IMR-90 (cell line): ENCODE measurements around the gene NGB. TPM values are rescaled to one million over a fixed set of nuclear protein-coding genes. Genes with fewer than 3 reads are reported as not detected.

ENCODE experiments used
- ATAC-seq: fragments of 200-7000 bp; cut with Tn5 transposase; 2 replicates; pipeline ENCODE4 v1.9.1; 2020; ENCODE audit warnings: low read depth, mild to moderate bottlenecking, moderate library complexity
- BruUV-seq: library from RNA; stranded (reverse); fragments of 400-500 nt; replicated peaks from 2 replicates; lab custom pipeline; 2021; lab: Mats Ljungman, UMichigan
- CTCF ChIA-PET: fragments of 300-600 bp; formaldehyde crosslinking; extraction: SDS; loops from one replicate; lab custom pipeline; 2021; ENCODE audit warnings: antibody characterized with exemption; lab: Yijun Ruan, JAX
- POLR2A ChIA-PET: fragments of 300-600 bp; sonication (Branson Sonifier 250); formaldehyde crosslinking; loops from one replicate; lab custom pipeline; 2022; ENCODE audit warnings: antibody characterized with exemption; ENCODE audit not compliant: unreplicated experiment; lab: Charles Lee
- DNase-seq: peaks from one replicate; pipeline ENCODE4 v3.0.0; 2013
- H2AFZ ChIP-seq: replicated peaks from 2 replicates; pipeline ENCODE3; 2013; ENCODE audit warnings: low read length, mild to moderate bottlenecking; ENCODE audit not compliant: poor library complexity
- H2AK5ac ChIP-seq: 2 replicates; pipeline ENCODE4 v1.6.1; 2013; ENCODE audit warnings: low read depth, low read length, inconsistent platforms
- H2AK9ac ChIP-seq: replicated peaks from 2 replicates; pipeline ENCODE3; 2013; ENCODE audit warnings: mild to moderate bottlenecking, low read depth, low read length, moderate library complexity; ENCODE audit not compliant: poor library complexity
- H2BK120ac ChIP-seq: 2 replicates; pipeline ENCODE4 v1.6.1; 2013; ENCODE audit warnings: low read depth, low read length, inconsistent platforms
- H2BK15ac ChIP-seq: 3 replicates; pipeline ENCODE4 v1.6.1; 2013; ENCODE audit warnings: low read depth, low read length, inconsistent platforms
- H2BK20ac ChIP-seq: 2 replicates; pipeline ENCODE4 v1.6.1; 2013; ENCODE audit warnings: low read depth, mild to moderate bottlenecking, inconsistent platforms, low read length, moderate library complexity
- H2BK5ac ChIP-seq: 2 replicates; pipeline ENCODE4 v1.6.1; 2013; ENCODE audit warnings: mild to moderate bottlenecking, low read depth, low read length, inconsistent platforms; ENCODE audit not compliant: poor library complexity, severe bottlenecking
- H3K14ac ChIP-seq: replicated peaks from 2 replicates; pipeline ENCODE4 v1.6.1; 2013; ENCODE audit warnings: low read depth, low read length, inconsistent platforms
- H3K18ac ChIP-seq: 2 replicates; pipeline ENCODE4 v1.6.1; 2013; ENCODE audit warnings: low read depth, low read length, control low read depth
- H3K23ac ChIP-seq: 2 replicates; pipeline ENCODE4 v1.6.1; 2013; ENCODE audit warnings: low read depth, low read length, inconsistent platforms
- H3K27ac ChIP-seq: 2 replicates; pipeline ENCODE4 v1.5.1; 2013; ENCODE audit warnings: mild to moderate bottlenecking, control low read depth, low read length; ENCODE audit not compliant: insufficient read depth
- H3K27me3 ChIP-seq: 2 replicates; pipeline ENCODE4 v1.6.1; 2013; ENCODE audit warnings: low read length; ENCODE audit not compliant: control insufficient read depth, insufficient read depth
- H3K36me3 ChIP-seq: 2 replicates; pipeline ENCODE4 v1.6.1; 2013; ENCODE audit warnings: low read length, mixed read lengths; ENCODE audit not compliant: control insufficient read depth, insufficient read depth
- H3K4ac ChIP-seq: 2 replicates; pipeline ENCODE4 v1.6.1; 2013; ENCODE audit warnings: low read depth, low read length, inconsistent platforms
- H3K4me1 ChIP-seq: 2 replicates; pipeline ENCODE4 v1.6.1; 2013; ENCODE audit warnings: low read length, mixed read lengths; ENCODE audit not compliant: control insufficient read depth, insufficient read depth
- H3K4me2 ChIP-seq: 2 replicates; pipeline ENCODE4 v1.6.1; 2013; ENCODE audit warnings: low read depth, mild to moderate bottlenecking, control low read depth, low read length, moderate library complexity
- H3K4me3 ChIP-seq: 2 replicates; pipeline ENCODE4 v1.5.1; 2013; ENCODE audit warnings: low read depth, mild to moderate bottlenecking, control low read depth, low read length, moderate library complexity; ENCODE audit not compliant: insufficient read depth
- H3K56ac ChIP-seq: 2 replicates; pipeline ENCODE4 v1.6.1; 2013; ENCODE audit warnings: low read length, inconsistent platforms; ENCODE audit not compliant: insufficient read depth; ENCODE audit errors: extremely low read depth
- H3K79me1 ChIP-seq, 2 experiments: 2 replicates each; pipeline ENCODE4 v1.6.1; 2013; ENCODE audit warnings: low read length in 2 of 2, inconsistent platforms in 1 of 2, low read depth in 1 of 2
- H3K9ac ChIP-seq: 2 replicates; pipeline ENCODE4 v1.6.1; 2013; ENCODE audit warnings: low read depth, low read length, control low read depth
- H3K9me1 ChIP-seq: 2 replicates; pipeline ENCODE4 v1.6.1; 2013; ENCODE audit warnings: low read length, inconsistent platforms; ENCODE audit not compliant: insufficient read depth
- H3K9me3 ChIP-seq: 2 replicates; pipeline ENCODE4 v1.6.1; 2013; ENCODE audit warnings: low read length; ENCODE audit not compliant: control insufficient read depth, insufficient read depth
- H4K20me1 ChIP-seq: 2 replicates; pipeline ENCODE4 v1.6.1; 2013; ENCODE audit warnings: low read length, inconsistent platforms; ENCODE audit not compliant: insufficient read depth
- H4K5ac ChIP-seq: 2 replicates; pipeline ENCODE4 v1.6.1; 2013; ENCODE audit warnings: mild to moderate bottlenecking, low read depth, low read length, control low read depth
- H4K8ac ChIP-seq, 2 experiments: 2 replicates each; pipeline ENCODE4 v1.6.1; 2013; ENCODE audit warnings: low read depth in 2 of 2, low read length in 2 of 2, control low read depth in 1 of 2, inconsistent platforms in 1 of 2
- H4K91ac ChIP-seq: 2 replicates; pipeline ENCODE4 v1.6.1; 2013; ENCODE audit warnings: low read depth, low read length, inconsistent platforms; ENCODE audit not compliant: insufficient read depth
- CEBPB ChIP-seq: IDR thresholded peaks from 2 replicates; pipeline ENCODE4 v1.6.1; 2012; ENCODE audit warnings: low read depth, low read length, improper control_type of control experiment
- WGBS, 2 experiments: methylation state at CpG; one replicate each; pipeline versions ENCODE4 v1.1.5 to v1.1.7; 2013; ENCODE audit warnings: missing lambda C conversion rate in 2 of 2; ENCODE audit not compliant: insufficient read length in 1 of 2; ENCODE audit errors: extremely low coverage in 2 of 2; 5-methylcytosine and 5-hydroxymethylcytosine counted together
- dilution Hi-C: fragments of 300-500 bp; cut with HindIII; formaldehyde crosslinking; loops from one replicate; pipeline ENCODE4 v1.14.3; 2018; ENCODE audit warnings: low sequenced_read_pairs; ENCODE audit not compliant: unreplicated experiment
- in situ Hi-C: fragments of 300-500 bp; cut with MboI; formaldehyde crosslinking; loops from 3 replicates; pipeline ENCODE4 v1.14.3; 2019; ENCODE audit warnings: low sequenced_read_pairs, inconsistent platforms, mixed read lengths
- intact Hi-C: fragments of 100-400 bp; cut with micrococcal nuclease; formaldehyde crosslinking; loops from 2 replicates; pipeline ENCODE4 v1.10.0; 2022
- polyA plus RNA-seq, 3 experiments: library from polyadenylated mRNA; depleted of rRNA; stranded (reverse); fragments of >200 nt; gene quantifications; 2 replicates each; pipeline ENCODE4 v1.2.3, GENCODE V29; 2012; ENCODE audit warnings: low replicate concordance in 1 of 3
- total RNA-seq: library from RNA; depleted of rRNA; stranded (reverse); fragments of >200 nt; gene quantifications from 2 replicates; pipeline ENCODE4 v1.2.3, GENCODE V29; 2012

Gene NGB
- total and polyA plus RNA-seq, 2 of the 4 experiments (the other 2 are of a cell fraction) = not detected

DNA sequence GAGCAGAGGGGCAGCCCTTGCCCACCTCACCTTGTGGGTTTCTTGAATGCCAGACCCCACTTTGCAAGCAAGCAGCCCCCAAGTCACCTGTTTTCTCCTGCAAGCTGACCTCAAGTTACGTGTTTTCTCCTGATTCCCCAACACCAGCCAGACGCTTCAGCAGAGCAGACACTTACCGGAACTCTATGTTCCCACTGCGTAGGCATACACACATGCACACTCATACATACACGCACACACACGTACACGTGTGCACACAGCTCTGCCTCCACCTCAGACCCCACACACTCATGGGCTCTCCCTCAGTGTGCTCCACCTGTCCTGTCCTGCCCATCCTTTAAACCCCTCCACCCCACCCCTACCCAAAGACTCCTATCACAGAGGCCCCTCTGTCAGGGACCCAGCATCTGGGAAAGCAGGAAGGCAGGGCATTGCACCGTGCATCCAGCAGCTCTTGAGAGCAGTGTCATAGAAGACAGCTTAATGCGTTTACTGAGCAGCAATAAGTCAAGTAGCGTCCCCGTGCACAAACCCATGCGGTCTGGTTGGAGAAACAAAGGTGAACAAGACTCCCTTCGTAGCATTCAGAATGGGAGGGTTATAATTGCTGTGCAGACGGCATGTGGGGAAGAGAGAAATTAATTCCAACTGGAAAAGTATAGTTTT is 45.0 kb downstream of the NGB start:
- H3K56ac ChIP-seq = no peak overlapping the region
- intact Hi-C loops (no loop called here), in situ Hi-C loops (no loop called here), dilution Hi-C loops (no loop called here)
- H3K4me3 ChIP-seq = no peak overlapping the region
- no peak overlapping the region for H3K23ac ChIP-seq
- no peak overlapping the region for H2AK9ac ChIP-seq
- POLR2A ChIA-PET = no interaction called here
- DNase-seq (no peak), ATAC-seq (no peak)
- no peak overlapping the region for H2AK5ac ChIP-seq
- H3K9me1 ChIP-seq = no peaks in the 10 kb centered on the region
- H3K27me3 ChIP-seq = peaks cover 8% of the 10 kb centered on the region; the same call in 1 of the 2 replicates
- no peaks in the 10 kb centered on the region for H3K4me1 ChIP-seq
- no peak overlapping the region for H2BK20ac ChIP-seq
- H3K14ac ChIP-seq = no peak overlapping the region
- no peak for TF ChIP-seq CEBPB
- H2BK15ac ChIP-seq = no peak overlapping the region
- no peak overlapping the region for H4K5ac ChIP-seq
- H2BK120ac ChIP-seq = no peak overlapping the region
- H3K79me1 ChIP-seq = no peaks in the 10 kb centered on the region
- H3K9ac ChIP-seq = no peak overlapping the region
- H2AFZ ChIP-seq = no peak overlapping the region
- H4K8ac ChIP-seq = no peak overlapping the region
- no peaks in the 10 kb centered on the region for H3K36me3 ChIP-seq
- no peak overlapping the region for H3K4ac ChIP-seq
- H3K4me2 ChIP-seq = no peak overlapping the region
- H2BK5ac ChIP-seq = no peak overlapping the region
- BruUV-seq = no TSS peak
- CTCF ChIA-PET = no interaction called here
- H4K20me1 ChIP-seq = no peaks in the 10 kb centered on the region
- H4K91ac ChIP-seq = no peak overlapping the region
- no peak overlapping the region for H3K18ac ChIP-seq
- WGBS, 2 experiments = 80% methylated on average over 5 of the region's 14 CpGs; no CpG with 5 or more reads in 1 of the 2 experiments
- no peaks in the 10 kb centered on the region for H3K9me3 ChIP-seq
- H3K27ac ChIP-seq = no peak overlapping the region
